Measurements from ENCODE around the gene RAB42. TPM values are rescaled to one million over a fixed set of nuclear protein-coding genes. Genes with fewer than 3 reads are reported as not detected.

Gene RAB42
- total RNA-seq, 1 donor from 2014 or later, result 1.4 TPM

- no peak for ATAC-seq (ENCODE audit: poor library complexity)
- no peak for DNase-seq
- intact Hi-C loops (cut with DNase I), result no loop called here
Observed at GRCh38 chr1:28632560-28632959, 40.5 kb downstream of the RAB42 start.

- intact Hi-C loops (cut with DNase I), result loop anchor here (5.0 kb wide), 1 partner anchor 97 kb away; the partner anchor contains the start of gene YTHDF2
Observed at GRCh38 chr1:28640766-28641165, 48.7 kb downstream of the RAB42 start.

GRCh38 chr1:28642056-28642846 lies 50.2 kb downstream of the RAB42 start:
- intact Hi-C loops (cut with DNase I), result loop anchor here (5.0 kb wide), 1 partner anchor 95 kb away; the partner anchor contains the start of gene YTHDF2
- DNase-seq (no peak), ATAC-seq (ENCODE audit: poor library complexity) (peak; percentile 41)

More at GRCh38 chr1:28640766-28641165, 48.7 kb downstream of the RAB42 start:
- DNase-seq (no peak), ATAC-seq (ENCODE audit: poor library complexity) (no peak)

- intact Hi-C loops (cut with DNase I), result loop anchor here (5.0 kb wide), 1 partner anchor 94 kb away; the partner anchor contains the start of gene YTHDF2
- peak; percentile 95 for DNase-seq
- ATAC-seq (ENCODE audit: poor library complexity), result peak; percentile 97
Observed at GRCh38 chr1:28642847-28643635, 51.0 kb downstream of the RAB42 start, which contains the start of gene TAF12. TSS of gene TAF12 (minus strand) at chr1:28643067. CDS start at chr1:28622081, 20,986 bp downstream.

- intact Hi-C loops (cut with DNase I), result loop anchor here (5.0 kb wide), 1 partner anchor 93 kb away; the partner anchor contains the start of gene YTHDF2
- ATAC-seq (ENCODE audit: poor library complexity) (no peak), DNase-seq (no peak)
Observed at GRCh38 chr1:28644494-28644893, 52.4 kb downstream of the RAB42 start.

Other genes starting within 250 kb of the RAB42 start
- gene PHACTR4, start 222.5 kb upstream of the RAB42 start, total RNA-seq, result 14.9 TPM
- gene RCC1, start 86.2 kb upstream of the RAB42 start, total RNA-seq, result 8.1 TPM
- gene TRNAU1AP, start 39.2 kb upstream of the RAB42 start, total RNA-seq, result 11.7 TPM
- gene TAF12, start 50.8 kb downstream of the RAB42 start, total RNA-seq, result 27.4 TPM
- not detected for gene RNU11, start 56.3 kb downstream of the RAB42 start, total RNA-seq
- 4.9 TPM for gene GMEB1, start 76.5 kb downstream of the RAB42 start, total RNA-seq
- gene YTHDF2, start 144.7 kb downstream of the RAB42 start, total RNA-seq, result 31.3 TPM
- not detected for gene OPRD1, start 219.9 kb downstream of the RAB42 start, total RNA-seq

All from Right ventricle myocardium superior (tissue), 1 donor.